ENCODE data around the gene SPO11. TPM values are rescaled to one million over a fixed set of nuclear protein-coding genes. Genes with fewer than 3 reads are reported as not detected.

Gene SPO11
- total RNA-seq, 4 donors from 2014 or later = not detected

- Histone ChIP-seq H3K36me3 (no peaks in the 10 kb centered on the region), H3K27ac (no peak overlapping the region), H3K4me3 (no peak overlapping the region), H3K27me3 (no peaks in the 10 kb centered on the region), H3K4me1 (peaks cover 0 to 5% (median 0%) of the 10 kb centered on the region in 4 donors), H3K9me3 (no peaks in the 10 kb centered on the region)
- DNase-seq = no peak
- in situ Hi-C loops (cut with MboI; ENCODE audit: low pct_ligation_motif_present in 1 of 4, low pct_unique_long_range_greater_than_20kb in 1 of 4, low sequenced_read_pairs in 3 of 4) = no loop called here
- 68 to 75% methylated on average over 10 to 14 of the region's 14 CpGs for WGBS, 2 donors (ENCODE audit: low coverage in 1 of 2)
- intact Hi-C loops (cut with DNase I; ENCODE audit: low total_unique reads) = no loop called here
- TF ChIP-seq EP300 (IDR thresholded peaks at IDR 0.05; ENCODE audit: low read depth) = no peak
These were observed 11.7 kb upstream of the SPO11 start for GRCh38 chr20:57317789-57318371.

GRCh38 chr20:57319584-57319983 is 10.0 kb upstream of the SPO11 start:
- in situ Hi-C loops (cut with MboI; ENCODE audit: low pct_ligation_motif_present in 1 of 4, low pct_unique_long_range_greater_than_20kb in 1 of 4, low sequenced_read_pairs in 3 of 4) (no loop called here), intact Hi-C loops (cut with DNase I; ENCODE audit: low total_unique reads) (no loop called here)
- Histone ChIP-seq H3K4me3 (no peak overlapping the region), H3K27me3 (no peaks in the 10 kb centered on the region), H3K4me1 (peaks cover 0 to 10% (median 0%) of the 10 kb centered on the region in 4 donors), H3K36me3 (no peaks in the 10 kb centered on the region), H3K9me3 (no peaks in the 10 kb centered on the region), H3K27ac (no peak overlapping the region)
- DNase-seq = no peak
- TF ChIP-seq CTCF (IDR thresholded peaks at IDR 0.05) (no peak), POLR2AphosphoS5 (IDR thresholded peaks at IDR 0.05) (no peak), POLR2A (IDR thresholded peaks at IDR 0.05) (no peak)
- WGBS, 2 donors (ENCODE audit: low coverage in 1 of 2) = 82 to 86% methylated on average over 1 to 4 of the region's 4 CpGs

GRCh38 chr20:57320358-57320757 is 9.2 kb upstream of the SPO11 start:
- TF ChIP-seq CTCF (IDR thresholded peaks at IDR 0.05) (no peak), POLR2A (IDR thresholded peaks at IDR 0.05) (no peak), EP300 (IDR thresholded peaks at IDR 0.05; ENCODE audit: low read depth) (no peak), POLR2AphosphoS5 (IDR thresholded peaks at IDR 0.05) (no peak)
- H3K36me3 ChIP-seq = no peaks in the 10 kb centered on the region
- in situ Hi-C loops (cut with MboI; ENCODE audit: low pct_ligation_motif_present in 1 of 4, low pct_unique_long_range_greater_than_20kb in 1 of 4, low sequenced_read_pairs in 3 of 4) = no loop called here

GRCh38 chr20:57321142-57321541 is 8.5 kb upstream of the SPO11 start:
- TF ChIP-seq EP300 (IDR thresholded peaks at IDR 0.05; ENCODE audit: low read depth) (no peak), CTCF (IDR thresholded peaks at IDR 0.05) (no peak), POLR2A (IDR thresholded peaks at IDR 0.05) (no peak), POLR2AphosphoS5 (IDR thresholded peaks at IDR 0.05) (no peak)
- no peaks in the 10 kb centered on the region for H3K36me3 ChIP-seq
- no peaks in the 10 kb centered on the region for H3K9me3 ChIP-seq
- DNase-seq = no peak
- no peak overlapping the region for H3K27ac ChIP-seq
- no peak overlapping the region for H3K4me3 ChIP-seq
- intact Hi-C loops (cut with DNase I; ENCODE audit: low total_unique reads) = no loop called here
- peaks cover 0 to 10% (median 0%) of the 10 kb centered on the region in 4 donors for H3K4me1 ChIP-seq
- H3K27me3 ChIP-seq = no peaks in the 10 kb centered on the region
- 80 to 84% methylated on average over 2 of the region's 2 CpGs for WGBS, 2 donors (ENCODE audit: low coverage in 1 of 2)
- in situ Hi-C loops (cut with MboI; ENCODE audit: low pct_ligation_motif_present in 1 of 4, low pct_unique_long_range_greater_than_20kb in 1 of 4, low sequenced_read_pairs in 3 of 4) = no loop called here

More at GRCh38 chr20:57320358-57320757, 9.2 kb upstream of the SPO11 start:
- no peaks in the 10 kb centered on the region for H3K27me3 ChIP-seq
- no peak overlapping the region for H3K4me3 ChIP-seq
- no peaks in the 10 kb centered on the region for H3K9me3 ChIP-seq
- H3K27ac ChIP-seq = no peak overlapping the region
- intact Hi-C loops (cut with DNase I; ENCODE audit: low total_unique reads) = no loop called here
- peaks cover 0 to 10% (median 0%) of the 10 kb centered on the region in 4 donors for H3K4me1 ChIP-seq
- 62 to 74% methylated on average over 3 of the region's 3 CpGs for WGBS, 2 donors (ENCODE audit: low coverage in 1 of 2)
- no peak for DNase-seq

- no peak for TF ChIP-seq POLR2AphosphoS5 (IDR thresholded peaks at IDR 0.05)
- TF ChIP-seq POLR2A (IDR thresholded peaks at IDR 0.05) = no peak
- no peak for TF ChIP-seq CTCF (IDR thresholded peaks at IDR 0.05)
- no peak for TF ChIP-seq EP300 (IDR thresholded peaks at IDR 0.05; ENCODE audit: low read depth)
- H3K27ac ChIP-seq = peak overlapping the region in 1 of 4 donors; percentile 13
These were observed 7.1 kb upstream of the SPO11 start for GRCh38 chr20:57322476-57322875.

More at GRCh38 chr20:57322476-57322875, 7.1 kb upstream of the SPO11 start:
- H3K4me1 ChIP-seq = peaks cover 0 to 17% (median 0%) of the 10 kb centered on the region in 4 donors
- DNase-seq = no peak
- in situ Hi-C loops (cut with MboI; ENCODE audit: low pct_ligation_motif_present in 1 of 4, low pct_unique_long_range_greater_than_20kb in 1 of 4, low sequenced_read_pairs in 3 of 4) = no loop called here
- intact Hi-C loops (cut with DNase I; ENCODE audit: low total_unique reads) = no loop called here
- no peaks in the 10 kb centered on the region for H3K9me3 ChIP-seq
- WGBS, 2 donors (ENCODE audit: low coverage in 1 of 2) = 64 to 71% methylated on average over 1 to 2 of the region's 2 CpGs
- no peaks in the 10 kb centered on the region for H3K36me3 ChIP-seq
- no peaks in the 10 kb centered on the region for H3K27me3 ChIP-seq
- no peak overlapping the region for H3K4me3 ChIP-seq
